ENCODE results near the gene THTPA.
"Not testable (repeated sequence)": the region's sequence is repeated elsewhere in the genome, so short reads cannot be mapped to it uniquely, and the experiment has no call there.

The THTPA gene

DNA sequence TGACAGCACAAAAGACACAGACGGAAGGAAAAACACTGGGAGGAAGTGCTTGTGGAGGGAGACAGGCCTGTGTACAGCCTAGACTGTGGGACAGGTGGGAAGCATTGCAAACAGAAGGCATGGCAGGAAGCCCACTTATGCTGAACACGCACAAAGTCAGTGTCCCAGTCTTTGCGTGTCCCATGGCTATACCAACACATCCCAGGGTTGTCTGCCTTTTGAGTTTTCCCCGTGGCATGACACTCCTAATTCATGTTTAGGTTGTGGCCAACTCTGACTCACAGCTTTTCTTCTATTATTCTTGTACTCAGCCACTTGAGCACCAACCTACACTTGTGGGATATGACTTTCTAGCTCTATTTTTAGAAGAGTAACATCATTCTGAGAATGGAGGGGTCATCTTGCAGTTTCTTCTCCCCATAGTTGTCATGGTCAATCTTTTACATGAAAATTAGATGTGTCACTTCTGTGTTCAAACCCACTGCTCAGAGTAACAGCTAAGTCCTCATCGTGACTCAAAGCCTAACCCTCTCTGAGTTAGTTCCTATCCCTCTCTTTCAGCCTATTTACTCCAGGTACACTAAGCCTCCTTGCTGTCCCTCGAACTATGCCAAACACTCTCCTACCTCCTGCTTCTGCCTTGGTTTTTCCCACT is 50.0 kb downstream of the THTPA start:
- DNase-seq (ENCODE audit: low read depth in 1 of 2, low spot score in 1 of 2): no peak
- no peaks in the 10 kb centered on the region for H3K27me3 ChIP-seq (ENCODE audit: insufficient read depth, poor library complexity, severe bottlenecking)
- TF ChIP-seq, protein P1, sequence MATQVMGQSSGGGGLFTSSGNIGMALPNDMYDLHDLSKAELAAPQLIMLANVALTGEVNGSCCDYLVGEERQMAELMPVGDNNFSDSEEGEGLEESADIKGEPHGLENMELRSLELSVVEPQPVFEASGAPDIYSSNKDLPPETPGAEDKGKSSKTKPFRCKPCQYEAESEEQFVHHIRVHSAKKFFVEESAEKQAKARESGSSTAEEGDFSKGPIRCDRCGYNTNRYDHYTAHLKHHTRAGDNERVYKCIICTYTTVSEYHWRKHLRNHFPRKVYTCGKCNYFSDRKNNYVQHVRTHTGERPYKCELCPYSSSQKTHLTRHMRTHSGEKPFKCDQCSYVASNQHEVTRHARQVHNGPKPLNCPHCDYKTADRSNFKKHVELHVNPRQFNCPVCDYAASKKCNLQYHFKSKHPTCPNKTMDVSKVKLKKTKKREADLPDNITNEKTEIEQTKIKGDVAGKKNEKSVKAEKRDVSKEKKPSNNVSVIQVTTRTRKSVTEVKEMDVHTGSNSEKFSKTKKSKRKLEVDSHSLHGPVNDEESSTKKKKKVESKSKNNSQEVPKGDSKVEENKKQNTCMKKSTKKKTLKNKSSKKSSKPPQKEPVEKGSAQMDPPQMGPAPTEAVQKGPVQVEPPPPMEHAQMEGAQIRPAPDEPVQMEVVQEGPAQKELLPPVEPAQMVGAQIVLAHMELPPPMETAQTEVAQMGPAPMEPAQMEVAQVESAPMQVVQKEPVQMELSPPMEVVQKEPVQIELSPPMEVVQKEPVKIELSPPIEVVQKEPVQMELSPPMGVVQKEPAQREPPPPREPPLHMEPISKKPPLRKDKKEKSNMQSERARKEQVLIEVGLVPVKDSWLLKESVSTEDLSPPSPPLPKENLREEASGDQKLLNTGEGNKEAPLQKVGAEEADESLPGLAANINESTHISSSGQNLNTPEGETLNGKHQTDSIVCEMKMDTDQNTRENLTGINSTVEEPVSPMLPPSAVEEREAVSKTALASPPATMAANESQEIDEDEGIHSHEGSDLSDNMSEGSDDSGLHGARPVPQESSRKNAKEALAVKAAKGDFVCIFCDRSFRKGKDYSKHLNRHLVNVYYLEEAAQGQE (IDR thresholded peaks at IDR 0.05; ENCODE audit: insufficient replicate concordance, low read depth): no peak
- TF ChIP-seq SPI1 (IDR thresholded peaks at IDR 0.05; ENCODE audit: borderline replicate concordance, low read depth): no peak
- TF ChIP-seq, protein P2, sequence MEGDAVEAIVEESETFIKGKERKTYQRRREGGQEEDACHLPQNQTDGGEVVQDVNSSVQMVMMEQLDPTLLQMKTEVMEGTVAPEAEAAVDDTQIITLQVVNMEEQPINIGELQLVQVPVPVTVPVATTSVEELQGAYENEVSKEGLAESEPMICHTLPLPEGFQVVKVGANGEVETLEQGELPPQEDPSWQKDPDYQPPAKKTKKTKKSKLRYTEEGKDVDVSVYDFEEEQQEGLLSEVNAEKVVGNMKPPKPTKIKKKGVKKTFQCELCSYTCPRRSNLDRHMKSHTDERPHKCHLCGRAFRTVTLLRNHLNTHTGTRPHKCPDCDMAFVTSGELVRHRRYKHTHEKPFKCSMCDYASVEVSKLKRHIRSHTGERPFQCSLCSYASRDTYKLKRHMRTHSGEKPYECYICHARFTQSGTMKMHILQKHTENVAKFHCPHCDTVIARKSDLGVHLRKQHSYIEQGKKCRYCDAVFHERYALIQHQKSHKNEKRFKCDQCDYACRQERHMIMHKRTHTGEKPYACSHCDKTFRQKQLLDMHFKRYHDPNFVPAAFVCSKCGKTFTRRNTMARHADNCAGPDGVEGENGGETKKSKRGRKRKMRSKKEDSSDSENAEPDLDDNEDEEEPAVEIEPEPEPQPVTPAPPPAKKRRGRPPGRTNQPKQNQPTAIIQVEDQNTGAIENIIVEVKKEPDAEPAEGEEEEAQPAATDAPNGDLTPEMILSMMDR (IDR thresholded peaks at IDR 0.05; ENCODE audit: insufficient read depth, low read length): no peak
- no peak for TF ChIP-seq GABPA (IDR thresholded peaks at IDR 0.05; ENCODE audit: low read depth)
- TF ChIP-seq POLR2AphosphoS5 (IDR thresholded peaks at IDR 0.05; ENCODE audit: low read depth): no peak
- H3K4me3 ChIP-seq (replicated peaks; ENCODE audit: insufficient read depth, low read length): no peak overlapping the region
- no peak overlapping the region for H3K27ac ChIP-seq (replicated peaks)

DNA sequence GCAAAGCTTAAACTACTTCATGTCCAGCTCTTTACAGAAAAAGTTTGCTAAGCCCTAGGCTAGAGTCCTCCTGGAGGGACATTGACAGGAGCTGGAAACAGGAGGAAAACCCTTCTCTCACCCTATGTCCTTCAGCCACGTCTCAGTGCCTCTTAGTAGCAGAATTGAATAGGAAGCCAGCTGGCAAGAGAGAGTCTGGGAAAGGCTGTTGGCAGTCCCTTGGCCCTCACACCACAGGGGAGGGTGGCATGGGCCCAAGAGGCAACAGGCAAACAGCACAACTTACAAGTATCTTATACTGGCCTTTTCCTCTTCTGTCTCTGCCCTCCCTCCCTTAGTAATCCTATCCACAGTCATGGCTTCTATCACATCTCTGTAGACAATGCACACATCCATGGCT is 52.4 kb downstream of the THTPA start:
- Histone ChIP-seq H3K4me3 (replicated peaks; ENCODE audit: insufficient read depth, low read length) (no peak overlapping the region), H3K27me3 (ENCODE audit: insufficient read depth, poor library complexity, severe bottlenecking) (no peaks in the 10 kb centered on the region), H3K27ac (replicated peaks) (no peak overlapping the region)
- TF ChIP-seq, protein P1 (IDR thresholded peaks at IDR 0.05; ENCODE audit: insufficient replicate concordance, low read depth): no peak
- no peak for TF ChIP-seq POLR2AphosphoS5 (IDR thresholded peaks at IDR 0.05; ENCODE audit: low read depth)
- TF ChIP-seq GABPA (IDR thresholded peaks at IDR 0.05; ENCODE audit: low read depth): no peak
- no peak for TF ChIP-seq SPI1 (IDR thresholded peaks at IDR 0.05; ENCODE audit: borderline replicate concordance, low read depth)
- TF ChIP-seq, protein P2 (IDR thresholded peaks at IDR 0.05; ENCODE audit: insufficient read depth, low read length): no peak
- no peak for DNase-seq (ENCODE audit: low read depth in 1 of 2, low spot score in 1 of 2)

DNA sequence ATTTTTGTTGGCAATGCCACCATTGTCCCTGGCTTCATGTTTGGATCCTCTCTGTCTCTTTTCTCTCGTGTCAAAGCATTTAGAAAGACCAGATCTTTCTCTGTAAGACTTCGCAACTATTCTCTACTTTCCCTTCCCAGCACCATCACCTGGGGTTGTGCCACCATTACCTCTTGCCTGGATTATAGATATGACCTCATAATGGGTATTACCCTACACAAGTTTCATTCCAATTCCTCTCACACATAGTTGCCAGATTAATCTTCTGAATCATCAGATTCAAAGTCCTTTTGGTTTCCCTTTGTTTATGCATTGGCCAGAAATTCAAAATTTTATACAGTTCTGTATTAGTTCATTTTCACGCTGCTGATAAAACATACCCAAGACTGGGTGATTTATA is 52.9 kb downstream of the THTPA start:
- Histone ChIP-seq H3K27ac (replicated peaks) (no peak overlapping the region), H3K27me3 (ENCODE audit: insufficient read depth, poor library complexity, severe bottlenecking) (no peaks in the 10 kb centered on the region), H3K4me3 (replicated peaks; ENCODE audit: insufficient read depth, low read length) (no peak overlapping the region)
- no peak for DNase-seq (ENCODE audit: low read depth in 1 of 2, low spot score in 1 of 2)
- TF ChIP-seq POLR2AphosphoS5 (IDR thresholded peaks at IDR 0.05; ENCODE audit: low read depth) (no peak), GABPA (IDR thresholded peaks at IDR 0.05; ENCODE audit: low read depth) (no peak), SPI1 (IDR thresholded peaks at IDR 0.05; ENCODE audit: borderline replicate concordance, low read depth) (no peak)
- TF ChIP-seq, protein P1 (IDR thresholded peaks at IDR 0.05; ENCODE audit: insufficient replicate concordance, low read depth): no peak
- TF ChIP-seq, protein P2 (IDR thresholded peaks at IDR 0.05; ENCODE audit: insufficient read depth, low read length): no peak

DNA sequence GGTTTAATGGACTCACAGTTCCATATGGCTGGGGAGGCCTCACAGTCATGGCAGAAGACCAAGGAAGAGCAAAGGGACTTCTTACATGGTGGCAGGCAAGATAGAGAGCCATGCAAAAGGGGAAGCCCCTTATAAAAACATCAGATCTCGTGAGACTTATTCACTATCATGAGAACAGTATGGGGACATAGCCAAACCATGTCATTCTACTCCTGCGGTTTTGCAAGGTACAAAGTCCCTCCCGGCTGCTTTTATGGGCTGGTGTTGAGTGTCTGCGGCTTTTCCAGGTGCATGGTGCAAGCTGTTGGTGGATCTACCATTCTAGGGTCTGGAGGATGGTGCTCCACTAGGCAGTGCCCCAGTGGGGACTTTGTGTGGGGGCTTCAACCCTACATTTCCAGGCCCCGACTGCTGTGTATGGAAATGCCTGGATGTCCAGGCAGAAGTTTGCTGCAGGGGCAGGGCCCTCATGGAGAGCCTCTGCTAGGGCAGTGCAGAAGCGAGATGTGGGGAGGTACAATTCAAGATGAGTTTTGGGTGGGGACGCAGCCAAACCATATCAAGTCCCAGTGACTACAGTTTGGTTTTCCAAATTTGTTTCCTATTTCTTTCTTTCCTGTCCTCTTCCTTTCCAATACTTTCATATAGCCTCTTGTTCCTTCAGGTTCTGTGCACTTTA is 53.5 kb downstream of the THTPA start:
- not testable (repeated sequence) for H3K27me3 ChIP-seq (ENCODE audit: insufficient read depth, poor library complexity, severe bottlenecking); H3K27ac ChIP-seq (replicated peaks); H3K4me3 ChIP-seq (replicated peaks; ENCODE audit: insufficient read depth, low read length); DNase-seq (ENCODE audit: low read depth in 1 of 2, low spot score in 1 of 2)
